Measurements from ENCODE around the gene CCDC86. TPM values are rescaled to one million over a fixed set of nuclear protein-coding genes. Genes with fewer than 3 reads are reported as not detected.

CCDC86 gene
- total and polyA plus RNA-seq, 9 of the 15 experiments (the other 6 are each of a cell fraction or from before 2014, with no cell fraction given) = 4.6 to 102 (median 25.2) TPM

DNA sequence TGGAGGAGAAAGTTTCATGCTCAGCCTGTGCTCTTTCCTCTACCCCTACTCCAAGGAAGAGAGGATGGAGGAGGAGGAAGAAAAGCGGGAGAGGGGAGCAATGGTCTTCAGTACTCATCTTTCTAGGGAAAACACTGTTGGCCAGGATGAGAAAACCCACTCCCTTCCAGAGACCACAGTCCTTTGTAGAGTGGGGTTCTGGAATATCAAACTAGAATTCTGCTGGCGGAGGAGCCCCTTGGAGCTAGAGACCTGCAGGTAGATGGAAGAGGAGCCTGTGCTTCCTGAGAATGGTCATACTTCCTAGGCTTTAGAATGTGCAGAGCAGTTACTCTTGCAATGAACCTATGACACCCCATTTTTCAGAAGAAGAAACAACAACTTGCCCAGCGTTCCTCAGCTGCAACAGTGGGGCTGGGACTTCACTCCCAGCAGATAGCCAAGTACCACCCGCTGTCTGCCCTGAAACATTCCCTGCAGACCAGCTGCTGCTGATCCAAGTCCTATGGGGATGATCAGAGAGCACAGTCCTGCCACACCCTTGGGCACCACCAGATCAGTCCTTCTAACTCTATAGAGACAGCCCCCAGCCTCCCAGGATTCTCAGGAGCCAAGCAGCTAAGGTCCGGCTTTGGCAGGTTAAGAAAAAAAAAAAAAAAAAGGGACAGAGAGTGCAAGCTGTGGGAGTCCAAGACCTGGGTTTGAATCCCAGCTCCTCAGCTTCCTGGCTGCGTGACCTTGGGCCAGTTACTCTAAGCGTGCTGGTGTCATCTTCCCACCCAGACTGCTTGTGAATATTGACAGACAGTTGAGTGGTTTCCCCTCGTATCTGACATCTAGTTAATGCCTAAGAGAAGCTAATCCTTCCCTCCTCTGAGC is 13.2 kb downstream of the CCDC86 start (continued):
- TF ChIP-seq, protein P1, sequence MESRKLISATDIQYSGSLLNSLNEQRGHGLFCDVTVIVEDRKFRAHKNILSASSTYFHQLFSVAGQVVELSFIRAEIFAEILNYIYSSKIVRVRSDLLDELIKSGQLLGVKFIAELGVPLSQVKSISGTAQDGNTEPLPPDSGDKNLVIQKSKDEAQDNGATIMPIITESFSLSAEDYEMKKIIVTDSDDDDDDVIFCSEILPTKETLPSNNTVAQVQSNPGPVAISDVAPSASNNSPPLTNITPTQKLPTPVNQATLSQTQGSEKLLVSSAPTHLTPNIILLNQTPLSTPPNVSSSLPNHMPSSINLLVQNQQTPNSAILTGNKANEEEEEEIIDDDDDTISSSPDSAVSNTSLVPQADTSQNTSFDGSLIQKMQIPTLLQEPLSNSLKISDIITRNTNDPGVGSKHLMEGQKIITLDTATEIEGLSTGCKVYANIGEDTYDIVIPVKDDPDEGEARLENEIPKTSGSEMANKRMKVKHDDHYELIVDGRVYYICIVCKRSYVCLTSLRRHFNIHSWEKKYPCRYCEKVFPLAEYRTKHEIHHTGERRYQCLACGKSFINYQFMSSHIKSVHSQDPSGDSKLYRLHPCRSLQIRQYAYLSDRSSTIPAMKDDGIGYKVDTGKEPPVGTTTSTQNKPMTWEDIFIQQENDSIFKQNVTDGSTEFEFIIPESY (CRISPR knock-in tag; IDR thresholded peaks at IDR 0.05) = no peak
- TF ChIP-seq TRIM24 (IDR thresholded peaks at IDR 0.05) (no peak), MYNN (IDR thresholded peaks at IDR 0.05) (no peak), MYNN (CRISPR knock-in tag; IDR thresholded peaks at IDR 0.05) (no peak), ZNF780A (CRISPR knock-in tag; IDR thresholded peaks at IDR 0.05) (no peak)
- TF ChIP-seq, protein P2, sequence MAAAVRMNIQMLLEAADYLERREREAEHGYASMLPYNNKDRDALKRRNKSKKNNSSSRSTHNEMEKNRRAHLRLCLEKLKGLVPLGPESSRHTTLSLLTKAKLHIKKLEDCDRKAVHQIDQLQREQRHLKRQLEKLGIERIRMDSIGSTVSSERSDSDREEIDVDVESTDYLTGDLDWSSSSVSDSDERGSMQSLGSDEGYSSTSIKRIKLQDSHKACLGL (CRISPR knock-in tag; IDR thresholded peaks at IDR 0.05; ENCODE audit: borderline replicate concordance, poor library complexity, severe bottlenecking) = no peak
